ENCODE measurements around the gene F2RL3.
"Not testable (repeated sequence)": the region's sequence is repeated elsewhere in the genome, so short reads cannot be mapped to it uniquely, and the experiment has no call there.

The F2RL3 gene

GRCh38 chr19:16922592-16922934 is 33.8 kb downstream of the F2RL3 start:
- DNase-seq (ENCODE audit: low spot score) = no peak

- no peak for DNase-seq (ENCODE audit: low spot score)
Observed at GRCh38 chr19:16922949-16923348, 34.1 kb downstream of the F2RL3 start.

GRCh38 chr19:16927883-16928282 is 39.1 kb downstream of the F2RL3 start:
- no peak for DNase-seq (ENCODE audit: low spot score)

GRCh38 chr19:16928351-16928750 is 39.6 kb downstream of the F2RL3 start:
- no peak for DNase-seq (ENCODE audit: low spot score)

GRCh38 chr19:16928916-16929315 is 40.1 kb downstream of the F2RL3 start:
- no peak for DNase-seq (ENCODE audit: low spot score)

- DNase-seq (ENCODE audit: low spot score) = no peak
Observed at GRCh38 chr19:16930753-16931152, 42.0 kb downstream of the F2RL3 start.

GRCh38 chr19:16931306-16931705 is 42.5 kb downstream of the F2RL3 start:
- DNase-seq (ENCODE audit: low spot score) = no peak

- DNase-seq (ENCODE audit: low spot score) = no peak
Observed at GRCh38 chr19:16934489-16934888, 45.7 kb downstream of the F2RL3 start.

GRCh38 chr19:16936901-16937300 is 48.1 kb downstream of the F2RL3 start:
- DNase-seq (ENCODE audit: low spot score) = no peak

- not testable (repeated sequence) for DNase-seq (ENCODE audit: low spot score)
Observed at GRCh38 chr19:16937796-16938195, 49.0 kb downstream of the F2RL3 start.

GRCh38 chr19:16938211-16938610 is 49.4 kb downstream of the F2RL3 start:
- DNase-seq (ENCODE audit: low spot score) = no peak

GRCh38 chr19:16940063-16940462 is 51.3 kb downstream of the F2RL3 start:
- not testable (repeated sequence) for DNase-seq (ENCODE audit: low spot score)

- no peak for DNase-seq (ENCODE audit: low spot score)
Observed at GRCh38 chr19:16940626-16941025, 51.8 kb downstream of the F2RL3 start.
